Astrocyte (in vitro differentiated cells and primary cell): ENCODE measurements around the gene TMEM94. TPM values are rescaled to one million over a fixed set of nuclear protein-coding genes. Genes with fewer than 3 reads are reported as not detected.

Experiments used
- DNase-seq: peaks from one replicate; pipeline ENCODE4 v3.0.0-alpha.2; 2010; ENCODE audit warnings: low read depth
- FAIRE-seq: peaks from 2 replicates; lab custom pipeline; 2011; peaks lifted over from hg19 to GRCh38; lab: Jason Lieb, UNC
- H2AFZ ChIP-seq: 2 replicates; pipeline ENCODE4 v1.6.0; 2012; ENCODE audit warnings: low read depth, low read length, inconsistent platforms
- H3K27ac ChIP-seq: 2 replicates; pipeline ENCODE4 v1.5.1; 2011; ENCODE audit warnings: low read depth, low read length, inconsistent platforms
- H3K27me3 ChIP-seq: 2 replicates; pipeline ENCODE4 v1.6.0; 2011; ENCODE audit warnings: low read length, inconsistent platforms; ENCODE audit not compliant: insufficient read depth
- H3K36me3 ChIP-seq: 2 replicates; pipeline ENCODE4 v1.5.1; 2011; ENCODE audit warnings: low read length, inconsistent platforms; ENCODE audit not compliant: insufficient read depth
- H3K4me1 ChIP-seq: 2 replicates; pipeline ENCODE4 v1.5.1; 2011; ENCODE audit warnings: low read length, inconsistent platforms; ENCODE audit not compliant: insufficient read depth
- H3K4me2 ChIP-seq: 2 replicates; pipeline ENCODE4 v1.6.0; 2012; ENCODE audit warnings: low read length, inconsistent platforms
- H3K4me3 ChIP-seq: 2 replicates; pipeline ENCODE4 v1.5.1; 2011; ENCODE audit warnings: low read depth, mild to moderate bottlenecking, low read length, inconsistent platforms; ENCODE audit not compliant: insufficient read depth
- H3K79me2 ChIP-seq: 2 replicates; pipeline ENCODE4 v1.6.0; 2012; ENCODE audit warnings: mild to moderate bottlenecking, low read length, inconsistent platforms; ENCODE audit not compliant: insufficient read depth
- H3K9ac ChIP-seq: 2 replicates; pipeline ENCODE4 v1.6.0; 2012; ENCODE audit warnings: mild to moderate bottlenecking, low read length, inconsistent platforms
- H3K9me3 ChIP-seq: 2 replicates; pipeline ENCODE4 v1.5.1; 2012; ENCODE audit warnings: low read depth, mild to moderate bottlenecking, low read length, inconsistent platforms; ENCODE audit not compliant: insufficient read depth
- H4K20me1 ChIP-seq: 2 replicates; pipeline ENCODE4 v1.6.0; 2012; ENCODE audit warnings: low read length, inconsistent platforms; ENCODE audit not compliant: insufficient read depth
- H3K27ac Mint-ChIP-seq: one replicate; pipeline ENCODE4 v1.8.0; 2021; ENCODE audit warnings: mild to moderate bottlenecking, mixed read lengths; ENCODE audit not compliant: unreplicated experiment
- H3K27me3 Mint-ChIP-seq: one replicate; pipeline ENCODE4 v1.8.0; 2021; ENCODE audit warnings: low read depth, mixed read lengths; ENCODE audit not compliant: unreplicated experiment
- H3K36me3 Mint-ChIP-seq: one replicate; pipeline ENCODE4 v1.8.0; 2021; ENCODE audit warnings: low read depth, mixed read lengths; ENCODE audit not compliant: unreplicated experiment
- H3K4me1 Mint-ChIP-seq: one replicate; pipeline ENCODE4 v1.8.0; 2021; ENCODE audit warnings: low read depth, mixed read lengths; ENCODE audit not compliant: unreplicated experiment
- H3K4me3 Mint-ChIP-seq: one replicate; pipeline ENCODE4 v1.8.0; 2021; ENCODE audit warnings: mild to moderate bottlenecking, moderate library complexity, mixed read lengths; ENCODE audit not compliant: unreplicated experiment
- H3K9me3 Mint-ChIP-seq: one replicate; pipeline ENCODE4 v1.8.0; 2021; ENCODE audit warnings: mild to moderate bottlenecking, mixed read lengths; ENCODE audit not compliant: unreplicated experiment
- CTCF ChIP-seq: IDR thresholded peaks from 2 replicates; pipeline ENCODE4 v1.5.1; 2011; ENCODE audit warnings: low read depth, mild to moderate bottlenecking, inconsistent platforms, low read length, moderate library complexity; ENCODE audit not compliant: insufficient read depth
- EZH2 ChIP-seq: IDR thresholded peaks from 2 replicates; pipeline ENCODE4 v1.6.1; 2012; ENCODE audit warnings: mild to moderate bottlenecking, low read length, inconsistent platforms; ENCODE audit not compliant: insufficient read depth
- total RNA-seq: library from RNA; stranded (reverse); gene quantifications from 2 replicates; pipeline ENCODE4 v1.2.1, GENCODE V29; 2021

The TMEM94 gene
- total RNA-seq, 1 donor from 2014 or later = 52.4 TPM

DNA sequence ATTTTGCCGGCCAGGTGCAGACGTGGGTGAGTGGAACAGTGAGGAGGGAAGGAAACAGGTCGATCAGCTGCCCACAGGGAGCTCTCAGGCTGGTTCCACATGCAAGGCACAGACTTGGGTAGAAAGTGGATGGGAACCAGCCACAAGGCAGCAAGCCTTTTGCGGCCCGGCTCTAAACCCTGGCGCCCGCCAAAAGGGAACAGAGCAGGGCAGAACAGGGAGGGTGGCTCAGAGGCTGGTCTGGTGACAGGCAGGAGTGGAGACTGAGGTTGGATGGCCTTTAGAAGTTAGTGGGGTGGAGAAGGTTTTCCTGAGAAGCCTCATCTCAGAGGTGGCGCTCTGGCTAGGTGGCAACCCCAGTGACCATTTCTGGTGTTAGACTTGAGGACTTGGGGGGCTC is 79.4 kb downstream of the TMEM94 start:
- Mint-ChIP-seq H3K27me3 (peaks cover 3% of the 10 kb centered on the region), H3K27ac (no peak overlapping the region), H3K4me3 (no peak overlapping the region), H3K9me3 (no peaks in the 10 kb centered on the region), H3K4me1 (peaks cover 5% of the 10 kb centered on the region), H3K36me3 (peaks cover 1% of the 10 kb centered on the region)
- H3K79me2 ChIP-seq = no peaks in the 10 kb centered on the region
- H3K27me3 ChIP-seq = no peaks in the 10 kb centered on the region
- H2AFZ ChIP-seq = no peak overlapping the region
- TF ChIP-seq EZH2 = no peak
- TF ChIP-seq CTCF = no peak
- H3K4me3 ChIP-seq = no peak overlapping the region
- DNase-seq (no peak), FAIRE-seq (no peak)
- no peak overlapping the region for H3K4me2 ChIP-seq
- H3K36me3 ChIP-seq = no peaks in the 10 kb centered on the region
- no peak overlapping the region for H3K9ac ChIP-seq
- H3K27ac ChIP-seq = no peak overlapping the region
- H3K9me3 ChIP-seq = no peaks in the 10 kb centered on the region
- H3K4me1 ChIP-seq = no peaks in the 10 kb centered on the region
- H4K20me1 ChIP-seq = no peaks in the 10 kb centered on the region

GRCh38 chr17:75536366-75536765 is 79.9 kb downstream of the TMEM94 start:
- no peak for FAIRE-seq

More at GRCh38 chr17:75536366-75536765, 79.9 kb downstream of the TMEM94 start:
- Histone ChIP-seq H3K27me3 (no peaks in the 10 kb centered on the region), H2AFZ (no peak overlapping the region), H3K79me2 (no peaks in the 10 kb centered on the region), H3K4me1 (no peaks in the 10 kb centered on the region), H3K9me3 (no peaks in the 10 kb centered on the region), H4K20me1 (no peaks in the 10 kb centered on the region), H3K27ac (no peak overlapping the region), H3K9ac (no peak overlapping the region), H3K36me3 (no peaks in the 10 kb centered on the region), H3K4me2 (no peak overlapping the region), H3K4me3 (no peak overlapping the region)
- Mint-ChIP-seq H3K27ac (no peak overlapping the region), H3K4me1 (peaks cover 5% of the 10 kb centered on the region), H3K36me3 (peaks cover 1% of the 10 kb centered on the region), H3K4me3 (no peak overlapping the region), H3K9me3 (no peaks in the 10 kb centered on the region), H3K27me3 (peaks cover 3% of the 10 kb centered on the region)
- TF ChIP-seq CTCF (no peak), EZH2 (no peak)
- no peak for DNase-seq
